Effector CD8-positive, alpha-beta T cell (primary cell): ENCODE results near the gene GLRX.
A peak's percentile ranks its signal among the peaks of the same experiment; 100 is the strongest.
"Not testable (repeated sequence)": the region's sequence is repeated elsewhere in the genome, so short reads cannot be mapped to it uniquely, and the experiment has no call there.

ENCODE experiments used
- DNase-seq: peaks from one replicate; lab custom pipeline; 2025; lab: John Stamatoyannopoulos, UW

Gene GLRX

GRCh38 chr5:95852567-95852966 lies 30.0 kb upstream of the GLRX start:
- DNase-seq: no peak

GRCh38 chr5:95851141-95851540 lies 28.6 kb upstream of the GLRX start:
- DNase-seq: not testable (repeated sequence)

GRCh38 chr5:95850391-95850894 lies 27.9 kb upstream of the GLRX start:
- DNase-seq: no peak

DNA sequence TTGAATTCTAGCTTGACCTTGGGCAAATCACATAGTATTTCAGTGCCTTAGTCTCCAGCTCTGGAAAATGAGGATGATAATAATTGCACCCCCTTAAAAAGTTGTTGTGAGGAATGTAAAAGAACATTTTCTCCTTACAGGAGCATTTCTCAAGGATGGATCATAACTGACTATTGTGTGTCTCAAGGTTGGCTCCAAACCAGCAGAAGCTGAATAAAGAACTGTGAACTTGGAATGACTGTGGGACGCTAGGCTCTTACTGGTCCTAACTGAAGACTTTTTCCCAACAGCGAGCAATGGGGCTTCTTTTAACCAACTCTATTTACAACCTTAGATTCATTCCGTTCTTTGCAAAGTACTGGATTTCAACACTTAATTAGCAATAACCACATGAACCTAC lies 26.2 kb upstream of the GLRX start:
- no peak for DNase-seq

GRCh38 chr5:95847261-95847592 lies 24.7 kb upstream of the GLRX start:
- no peak for DNase-seq

DNA sequence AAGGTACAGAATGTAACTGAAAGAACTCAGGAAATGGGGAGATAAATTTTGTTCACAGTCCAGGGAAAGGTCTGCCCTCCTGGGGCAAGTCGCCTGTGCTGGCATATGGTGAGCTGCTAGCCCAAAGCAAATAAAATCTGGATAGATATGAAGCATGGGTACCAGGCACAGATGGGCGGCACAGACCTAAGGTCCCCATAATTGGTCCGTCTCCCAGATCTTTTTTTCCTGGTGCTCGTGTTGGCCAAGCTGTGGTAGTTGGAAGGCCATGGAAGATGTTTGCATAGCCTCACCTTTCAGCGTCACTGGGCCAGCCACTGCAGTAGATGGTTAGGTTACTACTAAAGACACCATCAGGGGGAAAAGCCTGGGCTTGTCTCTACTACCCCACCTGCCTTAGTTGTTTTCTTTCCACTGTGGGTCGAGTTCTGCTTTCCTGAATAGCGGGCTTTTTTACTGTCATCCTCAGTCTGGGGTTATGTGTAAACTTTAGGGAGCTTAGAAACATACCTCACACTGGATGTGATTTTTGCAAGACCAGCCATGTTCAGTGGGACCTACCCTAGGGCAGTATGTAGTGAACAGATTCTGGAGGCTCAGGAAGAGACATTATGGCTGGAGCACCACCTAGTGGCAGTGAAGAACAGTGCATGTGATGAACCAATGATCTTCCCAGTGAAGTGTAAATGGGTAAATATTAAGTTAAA lies 24.2 kb upstream of the GLRX start:
- peak; percentile 42 for DNase-seq

DNA sequence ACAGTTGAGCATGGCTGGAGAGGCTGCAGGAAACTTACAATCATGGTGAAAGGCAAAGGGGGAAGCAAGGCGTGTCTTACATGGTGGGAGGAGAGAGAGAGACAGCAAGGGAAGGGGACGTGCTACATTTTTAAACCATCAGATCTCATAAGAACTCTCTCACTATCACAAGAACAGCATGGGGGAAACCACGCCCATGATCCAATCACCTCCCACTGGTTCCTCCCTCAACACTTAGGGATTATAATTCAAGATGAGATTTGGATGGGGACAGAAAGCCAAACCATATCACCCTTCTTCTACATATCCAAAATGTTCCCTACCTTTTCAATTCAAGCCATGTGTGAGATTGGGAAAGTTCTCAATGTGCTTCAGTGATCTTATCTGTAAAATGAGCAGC lies 22.9 kb upstream of the GLRX start:
- no peak for DNase-seq

DNA sequence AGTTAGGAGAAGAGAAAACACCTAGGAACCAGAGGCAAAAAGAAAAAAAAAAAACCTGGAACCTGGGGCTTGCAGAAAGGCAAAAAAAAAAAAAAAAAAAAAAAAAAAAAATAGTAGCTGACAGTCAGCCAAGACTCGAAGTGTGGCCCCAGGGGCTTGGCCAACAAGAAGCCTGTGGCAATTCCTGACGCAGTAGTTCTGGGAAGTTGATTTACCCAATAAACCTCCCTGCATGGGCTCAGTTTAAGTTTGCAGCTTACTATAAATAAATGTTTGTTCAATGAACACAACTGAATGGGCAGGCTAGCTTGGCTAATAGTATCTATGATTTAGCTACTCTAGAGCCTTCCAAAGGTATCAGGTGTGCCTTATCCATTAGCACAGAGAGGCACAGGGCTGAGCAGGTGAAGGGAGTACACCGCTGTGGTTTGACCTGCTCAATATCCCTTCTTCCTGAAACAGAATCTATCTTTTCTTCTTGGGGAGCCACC lies 21.3 kb upstream of the GLRX start:
- DNase-seq: no peak

DNA sequence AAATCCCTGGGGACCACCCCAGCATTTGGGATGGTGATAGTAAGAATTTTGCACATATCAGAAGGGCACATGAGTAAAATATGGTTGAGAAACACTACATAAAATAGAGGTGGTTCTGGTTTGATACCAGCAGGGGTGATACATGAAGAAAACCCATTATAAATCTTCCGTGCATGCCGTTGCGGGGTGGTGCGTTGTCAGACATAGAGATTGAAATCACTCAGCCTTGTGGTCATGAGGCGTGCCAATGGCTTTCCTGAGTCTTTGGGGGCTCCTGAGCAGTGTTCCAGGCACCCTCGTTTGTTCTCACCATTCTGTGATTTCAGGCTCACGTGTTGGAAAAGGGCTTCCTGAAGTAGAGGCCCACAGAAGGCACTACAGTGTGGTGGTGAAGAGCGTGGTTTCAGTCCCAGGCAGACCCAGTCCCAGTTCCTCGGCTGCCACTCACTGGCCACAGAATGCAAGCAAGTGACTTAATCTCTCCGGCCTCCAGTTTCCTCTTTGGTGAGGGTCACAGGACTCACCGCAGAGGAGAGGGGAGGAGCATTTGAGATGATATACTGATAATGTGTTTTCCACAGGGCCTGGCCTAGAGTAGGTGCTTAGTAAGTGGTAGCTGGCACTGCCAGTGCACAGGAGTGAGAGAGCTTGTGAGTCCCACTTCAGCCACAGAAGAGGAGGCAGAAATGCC lies 20.5 kb upstream of the GLRX start:
- peak; percentile 11 for DNase-seq

DNA sequence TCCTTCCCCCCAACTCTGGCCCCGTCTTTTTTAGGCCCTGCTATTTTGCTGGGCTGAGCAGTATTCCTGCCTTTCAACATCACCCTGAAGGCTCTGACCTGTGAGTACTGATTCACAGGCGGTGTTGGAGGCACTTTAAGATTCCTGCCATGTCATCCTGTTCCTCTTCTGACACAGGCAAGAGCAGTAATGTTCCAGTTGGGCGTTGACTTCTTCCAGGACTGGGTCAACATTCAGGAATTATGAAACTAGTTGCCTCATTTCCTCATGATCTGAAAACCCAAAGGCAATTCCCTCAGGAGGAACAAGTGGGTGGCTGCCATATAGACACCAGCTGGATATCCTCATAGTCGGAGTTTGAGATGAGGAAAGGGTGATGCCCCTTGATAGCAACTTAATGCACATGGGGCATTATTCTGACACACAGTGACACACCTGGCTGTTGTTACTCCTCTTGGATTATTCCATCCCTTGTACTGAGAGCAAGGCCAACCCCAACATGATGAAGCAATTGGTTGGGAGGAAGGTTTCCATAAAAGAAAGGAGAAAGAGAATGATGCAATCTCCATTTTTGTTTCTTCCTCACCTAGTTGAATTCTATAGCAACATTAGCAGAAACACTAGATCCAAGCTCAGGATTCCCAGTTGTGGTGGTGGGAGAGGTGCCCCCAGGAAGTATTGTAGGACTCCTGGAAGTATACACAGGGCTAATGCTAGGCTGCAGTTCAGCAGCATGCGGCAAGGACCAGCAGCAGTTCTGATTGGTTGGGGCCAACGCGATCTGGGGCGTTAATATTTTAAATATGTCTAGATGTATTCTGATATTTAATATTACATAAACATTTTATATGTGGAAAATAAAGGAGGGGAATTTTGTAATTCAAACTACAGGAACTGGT lies 19.6 kb upstream of the GLRX start:
- DNase-seq: no peak

DNA sequence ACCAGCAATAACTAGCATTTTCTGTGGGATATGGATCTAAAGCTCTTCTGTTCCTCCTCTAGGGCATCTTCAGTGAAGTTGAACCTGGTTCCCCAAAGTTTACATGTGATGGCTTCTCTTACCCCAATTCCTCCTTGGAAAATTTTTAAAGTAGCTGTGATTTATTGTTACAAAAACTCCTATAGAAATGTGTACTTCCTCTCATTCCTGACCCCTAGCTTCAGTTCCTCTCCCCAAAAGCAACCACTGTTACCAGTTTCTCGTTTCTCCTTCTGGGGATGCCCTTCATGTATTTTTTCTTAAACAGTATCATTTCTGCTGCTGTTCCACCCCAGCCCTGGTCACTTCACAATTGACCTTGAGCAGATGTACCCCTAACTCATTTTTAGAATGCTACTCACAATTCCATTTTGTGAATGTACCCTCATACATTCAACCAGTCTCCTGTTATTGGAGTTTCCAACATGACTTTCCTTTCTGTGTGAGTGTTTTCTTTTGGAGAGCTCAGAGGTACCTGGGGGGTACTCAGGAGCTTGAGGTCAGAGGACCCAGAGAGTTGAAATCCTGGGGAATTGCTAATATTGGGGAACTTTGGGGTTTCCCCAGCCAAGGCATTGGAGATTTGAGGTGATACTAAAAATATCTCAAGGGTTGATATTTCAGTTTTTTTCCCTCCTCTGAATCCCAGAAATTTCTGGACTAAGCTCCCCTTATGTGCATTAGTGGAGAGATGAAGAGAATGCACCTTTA lies 18.6 kb upstream of the GLRX start:
- DNase-seq: no peak

- DNase-seq: no peak
Observed at GRCh38 chr5:95839658-95840057, 17.1 kb upstream of the GLRX start.

GRCh38 chr5:95838556-95838955 lies 16.0 kb upstream of the GLRX start:
- no peak for DNase-seq

DNA sequence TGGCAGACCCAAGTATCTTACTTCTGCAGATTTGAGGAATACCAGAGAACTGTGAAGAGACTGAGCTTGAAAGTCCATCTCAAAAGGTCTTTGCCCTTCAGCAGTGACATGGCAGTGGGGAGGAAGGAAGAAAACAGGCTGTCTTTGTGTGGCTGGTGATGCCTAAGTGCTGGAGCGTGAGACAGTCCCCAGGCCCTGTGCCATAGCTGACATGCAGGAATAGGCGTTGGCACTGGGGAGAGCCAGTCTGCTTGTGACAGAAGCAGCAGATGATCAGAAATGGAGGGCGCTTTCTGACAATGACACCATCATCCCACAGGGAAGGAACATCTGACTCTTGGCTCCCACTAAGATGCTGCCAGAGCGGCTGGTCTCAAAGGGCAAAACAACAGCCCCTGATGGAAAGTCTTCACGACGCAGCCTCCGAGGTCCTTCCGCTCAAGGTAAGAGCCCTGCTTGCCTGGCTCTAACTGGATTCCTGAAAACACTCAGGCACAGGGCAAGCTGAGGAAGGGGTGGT lies 15.5 kb upstream of the GLRX start:
- DNase-seq: no peak

DNA sequence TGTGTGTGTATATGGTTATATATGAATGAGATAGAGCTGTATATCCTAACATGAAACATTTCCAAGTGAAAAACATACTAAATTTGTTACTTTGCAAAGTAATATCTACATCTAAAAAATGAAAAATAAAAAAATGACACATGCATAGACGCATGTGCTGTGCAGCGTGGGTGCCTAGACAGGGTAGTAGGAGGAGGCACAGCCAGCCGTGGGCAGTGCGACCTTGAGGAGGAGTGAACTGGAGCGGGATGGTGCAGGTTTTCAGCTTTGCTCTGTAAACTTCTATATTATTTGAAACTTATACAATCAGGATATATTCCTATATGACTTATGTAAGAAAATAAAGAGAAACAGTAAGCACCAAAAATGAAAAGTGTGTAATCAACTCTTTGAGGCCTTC lies 15.0 kb upstream of the GLRX start:
- DNase-seq: no peak

DNA sequence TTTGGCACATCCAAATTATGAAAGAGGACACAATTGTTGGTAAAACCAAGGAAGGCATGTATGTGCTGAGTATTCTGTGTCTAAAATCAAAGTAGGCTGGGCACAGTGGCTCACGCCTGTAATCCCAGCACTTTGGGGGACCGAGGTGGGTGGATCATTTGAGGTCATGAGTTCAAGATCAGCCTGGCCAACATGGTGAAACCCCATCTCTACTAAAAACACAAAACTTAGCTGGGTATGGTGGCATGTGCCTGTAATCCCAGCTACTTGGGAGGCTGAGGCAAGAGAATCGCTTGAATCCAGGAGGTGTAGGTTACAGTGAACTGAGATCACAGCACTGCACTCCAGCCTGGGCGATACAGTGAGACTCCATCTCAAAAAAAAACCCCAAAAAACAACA lies 14.4 kb upstream of the GLRX start:
- not testable (repeated sequence) for DNase-seq

DNA sequence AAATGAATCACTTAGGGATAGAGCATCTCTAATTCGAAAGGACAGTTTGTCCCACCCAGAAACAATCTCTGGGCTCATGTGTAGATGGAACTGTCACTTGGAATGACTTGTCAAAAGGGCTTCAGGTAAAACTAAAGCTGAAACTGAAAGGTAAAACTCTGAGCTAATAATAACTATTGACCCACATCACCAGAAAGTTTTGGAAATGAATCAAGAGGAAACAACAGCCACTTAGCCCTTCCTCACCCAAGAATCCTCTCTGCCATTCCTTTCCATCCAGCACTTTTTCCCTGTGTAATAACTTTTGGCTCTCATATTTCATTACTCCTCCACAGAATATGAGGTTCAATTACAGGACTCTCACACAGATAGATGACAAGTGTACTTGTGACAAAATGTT lies 14.0 kb upstream of the GLRX start:
- no peak for DNase-seq

GRCh38 chr5:95835682-95836385 lies 13.3 kb upstream of the GLRX start:
- no peak for DNase-seq

DNA sequence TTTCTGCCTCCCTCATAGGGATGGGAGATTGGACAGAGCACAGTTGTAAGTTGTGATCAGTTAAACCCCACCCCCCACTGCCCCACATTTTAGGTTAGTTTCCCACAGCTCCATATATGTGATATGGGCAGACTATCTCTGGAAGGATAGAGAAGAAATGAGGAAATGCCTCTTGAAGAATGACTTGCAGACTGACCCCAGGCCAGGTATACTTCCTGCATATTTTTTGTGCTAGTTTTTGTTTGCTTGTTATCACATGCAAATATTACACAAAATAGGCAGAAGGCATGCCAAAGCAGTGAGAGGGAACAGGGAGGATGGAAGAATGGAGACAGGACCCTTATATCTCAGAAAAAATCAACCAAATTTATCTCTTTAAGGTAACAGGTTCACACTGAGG lies 10.1 kb upstream of the GLRX start:
- DNase-seq: no peak

DNA sequence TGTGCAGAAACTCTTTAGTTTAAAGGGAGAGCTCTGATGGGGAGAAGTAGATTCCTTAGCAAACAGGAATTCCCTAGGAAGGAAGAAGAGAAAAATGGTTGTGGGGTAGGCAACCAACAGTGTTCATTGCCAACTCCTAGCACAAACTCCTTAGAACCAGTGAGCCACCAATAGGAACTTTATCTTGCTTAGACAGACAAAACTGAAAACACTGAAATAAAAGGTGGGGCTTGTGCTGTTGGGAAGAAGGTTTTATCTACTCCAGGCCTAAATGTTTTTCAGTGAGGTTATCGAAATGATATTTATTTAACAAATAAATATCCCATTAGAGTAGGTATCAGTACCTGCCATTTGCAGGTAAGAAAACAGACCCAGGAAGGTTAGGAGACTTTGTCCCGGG lies 7.7 kb upstream of the GLRX start:
- DNase-seq: no peak

DNA sequence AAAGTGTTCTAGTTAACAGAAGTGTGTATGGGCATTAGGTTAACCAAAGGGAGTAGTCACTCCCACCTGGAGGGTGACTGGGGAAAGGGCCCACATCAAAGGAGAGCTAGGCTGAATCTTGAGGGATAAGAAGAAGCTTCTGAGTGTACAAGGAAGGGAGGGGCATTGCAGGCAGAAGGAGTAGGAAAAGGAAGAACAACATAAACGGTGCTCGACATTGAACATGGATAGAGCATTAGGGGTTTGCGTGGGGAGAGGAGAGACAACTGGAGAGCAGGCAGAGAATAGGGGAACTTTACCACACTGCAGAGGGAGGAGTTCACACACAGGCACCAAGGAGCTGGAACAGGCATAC lies 5.3 kb upstream of the GLRX start:
- no peak for DNase-seq
